HEK293 (cell line): ENCODE results near the gene SUV39H2.

Experiments used
- CTCF ChIA-PET: fragments of 350-600 bp; formaldehyde crosslinking; extraction: SDS; loops from one replicate; lab custom pipeline; 2021; ENCODE audit warnings: antibody characterized with exemption; lab: Yijun Ruan, JAX
- POLR2A ChIA-PET: fragments of 300-600 bp; formaldehyde crosslinking; extraction: SDS; loops from one replicate; lab custom pipeline; 2020; ENCODE audit warnings: antibody characterized with exemption, inconsistent platforms; lab: Yijun Ruan, JAX
- H3K27ac ChIP-seq: fragments of 200-500 bp; sonication (Bioruptor generic); 2 replicates; pipeline ENCODE4 v1.5.1; 2014; ENCODE audit warnings: low read depth, low read length, control low read depth, inconsistent platforms; ENCODE audit errors: extremely low read depth
- H3K36me3 ChIP-seq, 2 experiments: fragments of 200-500 bp in 1 of 2; sonication (Bioruptor generic) in 1 of 2; 1 replicate in 1 of 2; 2 replicates in 1 of 2; pipeline ENCODE4 v1.5.1; 2014 to 2017; ENCODE audit warnings: inconsistent platforms in 2 of 2, low read length in 2 of 2; ENCODE audit not compliant: control insufficient read depth in 2 of 2, insufficient read depth in 1 of 2
- H3K4me1 ChIP-seq: fragments of 200-500 bp; sonication (Bioruptor generic); 2 replicates; pipeline ENCODE4 v1.5.1; 2014; ENCODE audit warnings: mild to moderate bottlenecking, low read length, inconsistent platforms; ENCODE audit not compliant: control insufficient read depth, insufficient read depth
- H3K4me3 ChIP-seq: 2 replicates; pipeline ENCODE4 v1.5.1; 2011; ENCODE audit warnings: low read depth, mild to moderate bottlenecking, control low read depth, low read length, moderate library complexity
- H3K9me3 ChIP-seq: fragments of 200-500 bp; sonication (Bioruptor generic); 2 replicates; pipeline ENCODE4 v1.5.1; 2014; ENCODE audit warnings: low read depth, low read length, inconsistent platforms; ENCODE audit not compliant: control insufficient read depth, insufficient read depth
- KLF1 ChIP-seq: fragments of 450-650 bp; formaldehyde crosslinking; IDR thresholded peaks from 2 replicates; pipeline ENCODE4 v1.5.1; 2016; ENCODE audit warnings: missing biosample characterization, missing genetic modification characterization
- KLF7 ChIP-seq: fragments of 450-650 bp; formaldehyde crosslinking; IDR thresholded peaks from 2 replicates; pipeline ENCODE4 v1.5.1; 2016; ENCODE audit warnings: missing biosample characterization, missing genetic modification characterization, borderline replicate concordance
- SCRT2 ChIP-seq: fragments of 450-650 bp; formaldehyde crosslinking; IDR thresholded peaks from 2 replicates; pipeline ENCODE4 v1.5.1; 2016; ENCODE audit warnings: missing biosample characterization, missing genetic modification characterization
- SP3 ChIP-seq: fragments of 450-650 bp; formaldehyde crosslinking; IDR thresholded peaks from 2 replicates; pipeline ENCODE4 v1.5.1; 2016; ENCODE audit warnings: missing biosample characterization, missing genetic modification characterization
- ZBTB1 ChIP-seq: fragments of 450-650 bp; formaldehyde crosslinking; IDR thresholded peaks from 2 replicates; pipeline ENCODE4 v1.5.1; 2016; ENCODE audit warnings: missing biosample characterization, missing genetic modification characterization
- ZBTB7A ChIP-seq: fragments of 450-650 bp; formaldehyde crosslinking; IDR thresholded peaks from 2 replicates; pipeline ENCODE4 v1.5.1; 2016; ENCODE audit warnings: low read depth, missing biosample characterization, missing genetic modification characterization
- ZBTB8A ChIP-seq: fragments of 450-650 bp; formaldehyde crosslinking; IDR thresholded peaks from 2 replicates; pipeline ENCODE4 v1.5.1; 2016; ENCODE audit warnings: missing biosample characterization, missing genetic modification characterization
- ZFP69B ChIP-seq: fragments of 450-650 bp; formaldehyde crosslinking; IDR thresholded peaks from 2 replicates; pipeline ENCODE4 v1.5.1; 2016; ENCODE audit warnings: missing biosample characterization, missing genetic modification characterization
- ZNF19 ChIP-seq: fragments of 450-650 bp; formaldehyde crosslinking; IDR thresholded peaks from 2 replicates; pipeline ENCODE4; 2016; ENCODE audit warnings: missing biosample characterization, missing genetic modification characterization, low read depth
- ZNF2 ChIP-seq: fragments of 450-650 bp; formaldehyde crosslinking; IDR thresholded peaks from 2 replicates; pipeline ENCODE4 v1.5.1; 2016; ENCODE audit warnings: missing biosample characterization, missing genetic modification characterization
- ZNF341 ChIP-seq: fragments of 450-650 bp; formaldehyde crosslinking; IDR thresholded peaks from 2 replicates; pipeline ENCODE4; 2016; ENCODE audit warnings: low read depth, missing biosample characterization, missing genetic modification characterization
- ZNF473 ChIP-seq: fragments of 450-650 bp; formaldehyde crosslinking; IDR thresholded peaks from 2 replicates; pipeline ENCODE4 v1.5.1; 2017; ENCODE audit warnings: missing biosample characterization, missing genetic modification characterization
- ZNF510 ChIP-seq: fragments of 450-650 bp; formaldehyde crosslinking; IDR thresholded peaks from 2 replicates; pipeline ENCODE4 v1.5.1; 2018; ENCODE audit warnings: mild to moderate bottlenecking, missing genetic modification characterization, missing biosample characterization; ENCODE audit not compliant: insufficient replicate concordance
- ZNF555 ChIP-seq: fragments of 450-650 bp; formaldehyde crosslinking; conservative IDR thresholded peaks from 2 replicates; pipeline ENCODE4 v1.5.1; 2017; ENCODE audit warnings: missing biosample characterization, mild to moderate bottlenecking, missing genetic modification characterization, inconsistent platforms
- ZNF626 ChIP-seq: fragments of 450-650 bp; sonication (Bioruptor Pico); formaldehyde crosslinking; IDR thresholded peaks from 2 replicates; pipeline ENCODE4 v1.5.1; 2018; ENCODE audit warnings: missing biosample characterization, missing genetic modification characterization, inconsistent platforms
- ZNF677 ChIP-seq: fragments of 450-650 bp; IDR thresholded peaks from 2 replicates; pipeline ENCODE4 v1.5.0; 2018; ENCODE audit warnings: missing biosample characterization, mild to moderate bottlenecking, missing genetic modification characterization, moderate library complexity
- ZNF747 ChIP-seq: fragments of 450-650 bp; formaldehyde crosslinking; IDR thresholded peaks from 2 replicates; pipeline ENCODE4 v1.5.1; 2016; ENCODE audit warnings: missing biosample characterization, missing genetic modification characterization
- TF ChIP-seq, protein P1 (sequence below): fragments of 450-650 bp; formaldehyde crosslinking; IDR thresholded peaks from 2 replicates; pipeline ENCODE4 v1.5.1; 2016; ENCODE audit warnings: missing biosample characterization, missing genetic modification characterization
- TF ChIP-seq, protein P2 (sequence below): fragments of 450-650 bp; formaldehyde crosslinking; IDR thresholded peaks from 2 replicates; pipeline ENCODE4 v1.5.1; 2016; ENCODE audit warnings: missing biosample characterization, missing genetic modification characterization
- TF ChIP-seq, protein P3 (sequence below): fragments of 450-650 bp; formaldehyde crosslinking; IDR thresholded peaks from 2 replicates; pipeline ENCODE4 v1.5.1; 2016; ENCODE audit warnings: missing biosample characterization, missing genetic modification characterization, low read depth
- TF ChIP-seq, protein P4 (sequence below): fragments of 450-650 bp; formaldehyde crosslinking; IDR thresholded peaks from 2 replicates; pipeline ENCODE4 v1.5.1; 2017; ENCODE audit warnings: missing biosample characterization, mild to moderate bottlenecking, missing genetic modification characterization, moderate library complexity

The SUV39H2 gene

DNA sequence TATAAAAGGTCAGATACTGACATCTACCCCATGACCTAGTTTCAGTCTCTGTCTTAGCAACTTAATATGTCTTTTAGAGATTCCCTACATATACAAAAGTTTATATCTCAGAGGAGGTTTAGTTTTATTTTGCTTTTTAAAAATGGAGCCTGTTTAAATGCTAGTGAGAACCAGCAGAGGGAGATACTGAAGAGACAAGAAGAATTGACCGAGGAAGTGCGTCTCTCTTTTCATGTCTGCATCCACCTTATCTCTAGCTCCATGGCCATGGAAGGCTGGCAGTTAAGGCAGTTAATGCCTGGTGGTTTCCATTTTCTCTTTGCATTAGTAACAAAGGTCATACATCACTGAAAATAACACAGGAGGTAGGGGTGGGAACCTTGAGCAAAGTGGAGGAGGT, 10.7 kb downstream of the SUV39H2 start:
- H3K9me3 ChIP-seq = no peaks in the 10 kb centered on the region
- TF ChIP-seq, protein P1, sequence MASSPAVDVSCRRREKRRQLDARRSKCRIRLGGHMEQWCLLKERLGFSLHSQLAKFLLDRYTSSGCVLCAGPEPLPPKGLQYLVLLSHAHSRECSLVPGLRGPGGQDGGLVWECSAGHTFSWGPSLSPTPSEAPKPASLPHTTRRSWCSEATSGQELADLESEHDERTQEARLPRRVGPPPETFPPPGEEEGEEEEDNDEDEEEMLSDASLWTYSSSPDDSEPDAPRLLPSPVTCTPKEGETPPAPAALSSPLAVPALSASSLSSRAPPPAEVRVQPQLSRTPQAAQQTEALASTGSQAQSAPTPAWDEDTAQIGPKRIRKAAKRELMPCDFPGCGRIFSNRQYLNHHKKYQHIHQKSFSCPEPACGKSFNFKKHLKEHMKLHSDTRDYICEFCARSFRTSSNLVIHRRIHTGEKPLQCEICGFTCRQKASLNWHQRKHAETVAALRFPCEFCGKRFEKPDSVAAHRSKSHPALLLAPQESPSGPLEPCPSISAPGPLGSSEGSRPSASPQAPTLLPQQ (tag by site-specific recombination) = no peak
- TF ChIP-seq ZNF341 (tag by site-specific recombination) (no peak), KLF1 (no peak), ZNF2 (no peak), ZNF677 (tag by site-specific recombination) (no peak)
- TF ChIP-seq, protein P2, sequence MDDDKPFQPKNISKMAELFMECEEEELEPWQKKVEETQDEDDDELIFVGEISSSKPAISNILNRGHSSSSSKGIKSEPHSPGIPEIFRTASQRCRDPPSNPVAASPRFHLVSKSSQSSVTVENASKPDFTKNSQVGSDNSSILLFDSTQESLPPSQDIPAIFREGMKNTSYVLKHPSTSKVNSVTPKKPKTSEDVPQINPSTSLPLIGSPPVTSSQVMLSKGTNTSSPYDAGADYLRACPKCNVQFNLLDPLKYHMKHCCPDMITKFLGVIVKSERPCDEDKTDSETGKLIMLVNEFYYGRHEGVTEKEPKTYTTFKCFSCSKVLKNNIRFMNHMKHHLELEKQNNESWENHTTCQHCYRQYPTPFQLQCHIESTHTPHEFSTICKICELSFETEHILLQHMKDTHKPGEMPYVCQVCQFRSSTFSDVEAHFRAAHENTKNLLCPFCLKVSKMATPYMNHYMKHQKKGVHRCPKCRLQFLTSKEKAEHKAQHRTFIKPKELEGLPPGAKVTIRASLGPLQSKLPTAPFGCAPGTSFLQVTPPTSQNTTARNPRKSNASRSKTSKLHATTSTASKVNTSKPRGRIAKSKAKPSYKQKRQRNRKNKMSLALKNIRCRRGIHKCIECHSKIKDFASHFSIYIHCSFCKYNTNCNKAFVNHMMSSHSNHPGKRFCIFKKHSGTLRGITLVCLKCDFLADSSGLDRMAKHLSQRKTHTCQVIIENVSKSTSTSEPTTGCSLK = no peak
- ChIA-PET CTCF (interaction anchor here (0.6 to 1.6 kb wide), 5 partner anchors 10 to 669 kb away, joined by 3 to 7 read pairs (median 4); no protein-coding TSS in a partner anchor), POLR2A (no interaction called here)
- H3K4me3 ChIP-seq = no peak overlapping the region
- H3K4me1 ChIP-seq = no peaks in the 10 kb centered on the region
- H3K27ac ChIP-seq = no peak overlapping the region
- H3K36me3 ChIP-seq = peaks cover 11 to 40% of the 10 kb centered on the region in 2 experiments; a peak in 2 of 3 replicates

DNA sequence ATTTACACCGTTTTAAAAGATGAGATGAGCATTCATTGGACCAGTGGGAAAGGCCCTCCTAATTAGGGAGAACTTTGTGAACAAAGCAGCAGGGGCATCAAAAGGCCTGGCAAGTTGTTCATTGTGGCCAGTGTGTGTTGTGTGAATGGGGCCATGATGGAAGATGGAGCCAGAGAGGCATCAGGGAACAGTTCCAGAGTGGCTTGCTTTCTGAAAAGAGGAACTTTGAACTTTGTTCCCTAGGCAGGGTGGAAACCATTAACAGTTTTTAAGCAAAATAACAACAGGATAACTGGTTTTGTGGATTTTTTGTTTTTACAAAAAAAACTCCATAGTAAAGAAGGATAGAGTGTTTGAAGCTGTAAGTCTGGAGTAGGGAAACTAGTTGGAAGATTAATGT, 12.5 kb downstream of the SUV39H2 start:
- CTCF ChIA-PET = interaction anchor here (0.6 kb wide), 1 partner anchor 770 kb away, joined by 3 read pairs; no protein-coding TSS in a partner anchor
- Histone ChIP-seq H3K4me1 (no peaks in the 10 kb centered on the region), H3K36me3 (peaks cover 11 to 22% of the 10 kb centered on the region in 2 experiments; a peak in 2 of 3 replicates), H3K4me3 (no peak overlapping the region), H3K9me3 (no peaks in the 10 kb centered on the region), H3K27ac (no peak overlapping the region)
- TF ChIP-seq, protein P3, sequence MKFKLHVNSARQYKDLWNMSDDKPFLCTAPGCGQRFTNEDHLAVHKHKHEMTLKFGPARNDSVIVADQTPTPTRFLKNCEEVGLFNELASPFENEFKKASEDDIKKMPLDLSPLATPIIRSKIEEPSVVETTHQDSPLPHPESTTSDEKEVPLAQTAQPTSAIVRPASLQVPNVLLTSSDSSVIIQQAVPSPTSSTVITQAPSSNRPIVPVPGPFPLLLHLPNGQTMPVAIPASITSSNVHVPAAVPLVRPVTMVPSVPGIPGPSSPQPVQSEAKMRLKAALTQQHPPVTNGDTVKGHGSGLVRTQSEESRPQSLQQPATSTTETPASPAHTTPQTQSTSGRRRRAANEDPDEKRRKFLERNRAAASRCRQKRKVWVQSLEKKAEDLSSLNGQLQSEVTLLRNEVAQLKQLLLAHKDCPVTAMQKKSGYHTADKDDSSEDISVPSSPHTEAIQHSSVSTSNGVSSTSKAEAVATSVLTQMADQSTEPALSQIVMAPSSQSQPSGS (tag by site-specific recombination) = no peak
- TF ChIP-seq ZNF510 (tag by site-specific recombination) = no peak
- TF ChIP-seq ZNF473 (tag by site-specific recombination) = no peak
- no peak for TF ChIP-seq ZNF19
- TF ChIP-seq ZBTB7A = no peak
- TF ChIP-seq SCRT2 (tag by site-specific recombination) = no peak
- TF ChIP-seq ZNF555 (tag by site-specific recombination) = no peak
- TF ChIP-seq ZNF747 = no peak
- no peak for TF ChIP-seq SP3 (tag by site-specific recombination)
- no peak for TF ChIP-seq ZBTB1 (tag by site-specific recombination)
- TF ChIP-seq KLF7 (tag by site-specific recombination) = no peak
- no peak for TF ChIP-seq ZFP69B (tag by site-specific recombination)
- no peak for TF ChIP-seq ZNF626 (tag by site-specific recombination)
- TF ChIP-seq, protein P4, sequence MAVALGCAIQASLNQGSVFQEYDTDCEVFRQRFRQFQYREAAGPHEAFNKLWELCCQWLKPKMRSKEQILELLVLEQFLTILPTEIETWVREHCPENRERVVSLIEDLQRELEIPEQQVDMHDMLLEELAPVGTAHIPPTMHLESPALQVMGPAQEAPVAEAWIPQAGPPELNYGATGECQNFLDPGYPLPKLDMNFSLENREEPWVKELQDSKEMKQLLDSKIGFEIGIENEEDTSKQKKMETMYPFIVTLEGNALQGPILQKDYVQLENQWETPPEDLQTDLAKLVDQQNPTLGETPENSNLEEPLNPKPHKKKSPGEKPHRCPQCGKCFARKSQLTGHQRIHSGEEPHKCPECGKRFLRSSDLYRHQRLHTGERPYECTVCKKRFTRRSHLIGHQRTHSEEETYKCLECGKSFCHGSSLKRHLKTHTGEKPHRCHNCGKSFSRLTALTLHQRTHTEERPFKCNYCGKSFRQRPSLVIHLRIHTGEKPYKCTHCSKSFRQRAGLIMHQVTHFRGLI (tag by site-specific recombination) = no peak
- no peak for TF ChIP-seq ZBTB8A (tag by site-specific recombination)
- POLR2A ChIA-PET = no interaction called here
